Activated CD4-positive, alpha-beta T cell treated with anti-CD3 and anti-CD28 coated beads, Interleukin-2, amount 50 U/mL, for 16 hours (primary cell): ENCODE data around the gene GLB1L.
A peak's percentile ranks its signal among the peaks of the same experiment; 100 is the strongest.

ENCODE experiments used
- DNase-seq: peaks from one replicate; pipeline ENCODE4 v3.0.0-alpha.2; 2020

Gene GLB1L

GRCh38 chr2:219220652-219221402 is 24.4 kb downstream of the GLB1L start:
- DNase-seq: no peak

DNA sequence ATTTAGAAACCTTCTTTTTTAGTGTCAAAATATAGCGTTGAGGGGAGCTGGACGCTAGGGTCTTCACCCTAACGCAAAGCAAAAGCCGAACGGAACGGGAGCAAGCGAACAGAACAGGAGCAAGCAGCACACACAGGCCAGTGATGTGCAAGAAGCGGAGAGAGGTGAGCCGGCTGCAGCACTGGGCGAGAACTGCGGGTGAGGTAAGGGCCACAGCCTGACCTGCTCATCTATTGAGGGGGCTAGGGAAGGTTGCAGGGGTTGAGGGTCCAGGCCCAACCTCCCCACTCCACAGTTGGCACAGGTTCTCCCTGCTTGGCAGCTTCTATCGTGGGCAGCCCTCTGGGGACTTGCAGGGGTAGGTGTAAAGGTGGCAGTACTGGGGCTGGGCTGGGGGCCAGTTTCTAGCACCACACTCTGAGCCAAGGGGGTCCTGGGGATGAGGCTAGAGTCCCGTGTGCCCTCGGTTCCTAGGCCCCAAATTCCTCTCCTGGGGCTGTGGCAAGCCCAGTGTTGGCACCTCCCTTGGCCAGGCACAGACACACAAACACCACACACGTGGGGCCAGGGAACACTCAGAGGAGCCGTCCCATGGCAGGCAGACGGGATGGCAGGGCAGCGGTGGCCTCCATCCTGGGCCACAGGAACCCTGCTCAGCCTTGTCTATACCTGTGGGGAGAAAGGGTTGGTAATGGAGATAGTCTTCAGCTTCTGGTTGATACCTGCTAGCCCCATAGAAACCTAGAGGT is 25.3 kb downstream of the GLB1L start:
- DNase-seq: no peak

- peak; percentile 91 for DNase-seq
Observed at GRCh38 chr2:219218732-219219701, 26.2 kb downstream of the GLB1L start, which contains the start of gene ABCB6. Gene ABCB6 (minus strand): TSS chr2:219218958. CDS start chr2:219218673, 285 bp downstream.

- DNase-seq: peak; percentile 13
Observed at GRCh38 chr2:219218217-219218731, 27.0 kb downstream of the GLB1L start.

DNA sequence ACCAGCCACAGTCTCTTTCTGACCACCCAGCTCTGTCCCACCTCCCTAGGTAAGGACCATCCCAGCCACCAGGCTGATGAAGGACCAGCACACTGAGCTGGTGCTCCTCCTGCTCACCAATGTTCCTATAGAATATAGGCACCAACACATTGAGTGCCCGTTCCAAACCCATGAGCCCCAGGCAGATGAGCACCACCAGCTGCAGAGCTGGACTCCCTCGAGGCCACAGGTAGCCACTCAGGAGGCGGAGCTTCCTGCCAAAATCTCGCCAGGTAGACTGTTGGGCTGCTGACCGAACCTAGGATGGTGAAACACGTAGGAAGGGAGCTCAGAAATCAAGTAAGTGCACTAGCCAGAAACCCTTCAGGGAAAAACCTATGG is 28.7 kb downstream of the GLB1L start:
- DNase-seq: no peak

GRCh38 chr2:219215871-219216534 is 29.2 kb downstream of the GLB1L start:
- no peak for DNase-seq

DNA sequence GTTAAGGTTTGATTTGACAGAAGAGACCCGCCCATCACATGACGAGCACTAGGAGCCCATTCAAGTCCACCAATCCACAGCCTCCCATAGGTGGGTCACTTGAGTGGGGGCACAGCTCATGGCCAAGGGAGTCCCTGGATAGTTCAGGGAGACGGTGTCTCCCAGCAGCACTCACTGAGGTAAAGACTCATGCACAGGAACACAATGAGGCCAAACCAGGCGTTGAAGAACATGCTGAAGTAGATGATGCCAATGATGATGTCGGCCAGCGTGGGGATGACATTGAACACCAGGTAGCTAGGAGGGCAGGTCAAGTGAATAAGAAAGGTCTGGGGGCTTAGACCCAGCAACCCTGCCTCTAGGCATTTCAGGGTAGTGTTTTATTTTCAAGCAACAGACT is 30.5 kb downstream of the GLB1L start:
- no peak for DNase-seq

DNA sequence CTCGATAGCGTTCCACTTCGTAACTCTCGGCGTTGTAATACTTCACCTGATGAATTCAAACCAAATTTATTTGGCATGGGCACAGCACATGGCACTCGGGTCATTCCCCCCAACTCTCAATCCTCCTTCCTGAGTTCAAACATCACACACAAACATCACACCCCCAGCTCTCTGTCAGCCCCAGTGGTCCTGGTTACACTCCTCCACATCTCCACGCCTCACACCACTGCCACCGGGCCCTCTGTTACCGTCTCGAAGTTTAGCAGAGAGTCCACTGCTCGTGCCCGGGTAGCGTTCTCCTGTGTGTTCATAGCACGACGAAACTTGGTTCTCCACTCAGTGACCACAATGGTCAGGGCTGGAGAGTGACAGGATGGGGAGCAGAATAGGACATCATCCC is 31.1 kb downstream of the GLB1L start:
- DNase-seq: no peak

DNA sequence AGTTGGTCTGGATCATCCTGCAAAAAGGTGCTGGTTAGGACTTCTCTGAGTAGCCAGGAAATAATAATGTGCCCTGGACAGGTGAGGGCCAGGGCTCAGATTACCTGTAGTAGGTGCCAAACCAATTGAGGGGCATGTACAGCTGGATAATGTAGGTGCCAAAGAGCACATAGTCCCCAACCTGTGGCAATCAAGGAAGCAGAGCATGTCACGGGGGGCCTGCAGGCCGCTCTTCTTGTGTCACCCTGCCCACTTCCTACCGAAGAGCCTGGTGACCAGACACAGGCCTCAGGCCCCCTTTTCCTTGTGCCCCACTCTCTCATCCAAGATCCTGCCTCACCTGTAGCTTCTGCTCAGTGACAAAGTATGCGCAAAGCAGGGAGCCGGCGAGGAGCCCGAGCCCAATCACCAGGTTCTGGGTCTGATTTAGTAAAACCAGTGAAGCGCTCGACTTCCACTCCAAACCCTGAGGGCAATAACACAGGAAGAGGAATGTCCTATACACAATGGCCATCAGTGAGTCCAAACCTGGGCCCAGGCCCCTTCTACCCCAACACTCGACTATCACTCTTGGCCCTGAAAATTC is 31.7 kb downstream of the GLB1L start:
- DNase-seq: no peak

DNA sequence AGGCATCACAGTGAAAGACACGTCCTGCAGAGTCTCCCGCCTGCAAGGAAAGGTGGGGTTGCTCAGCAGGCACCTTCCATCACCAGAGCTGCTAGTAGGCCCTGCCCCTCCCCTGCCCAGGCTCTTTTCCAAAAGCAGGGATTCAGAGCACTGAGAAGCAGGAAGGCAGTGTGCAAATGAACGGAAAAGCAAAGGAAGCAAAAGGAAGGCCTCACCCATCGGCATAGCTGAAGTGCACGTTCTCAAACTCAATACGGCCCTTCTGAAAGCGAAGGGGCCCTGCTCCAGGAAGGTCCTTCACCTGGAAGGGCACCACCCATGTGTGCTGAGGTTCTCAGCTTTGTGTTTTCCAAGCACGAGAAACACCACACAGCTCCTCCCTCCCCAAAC is 32.2 kb downstream of the GLB1L start:
- DNase-seq: no peak

- no peak for DNase-seq
Observed at GRCh38 chr2:219210886-219211362, 34.3 kb downstream of the GLB1L start.

GRCh38 chr2:219210196-219210885 is 34.9 kb downstream of the GLB1L start:
- no peak for DNase-seq

DNA sequence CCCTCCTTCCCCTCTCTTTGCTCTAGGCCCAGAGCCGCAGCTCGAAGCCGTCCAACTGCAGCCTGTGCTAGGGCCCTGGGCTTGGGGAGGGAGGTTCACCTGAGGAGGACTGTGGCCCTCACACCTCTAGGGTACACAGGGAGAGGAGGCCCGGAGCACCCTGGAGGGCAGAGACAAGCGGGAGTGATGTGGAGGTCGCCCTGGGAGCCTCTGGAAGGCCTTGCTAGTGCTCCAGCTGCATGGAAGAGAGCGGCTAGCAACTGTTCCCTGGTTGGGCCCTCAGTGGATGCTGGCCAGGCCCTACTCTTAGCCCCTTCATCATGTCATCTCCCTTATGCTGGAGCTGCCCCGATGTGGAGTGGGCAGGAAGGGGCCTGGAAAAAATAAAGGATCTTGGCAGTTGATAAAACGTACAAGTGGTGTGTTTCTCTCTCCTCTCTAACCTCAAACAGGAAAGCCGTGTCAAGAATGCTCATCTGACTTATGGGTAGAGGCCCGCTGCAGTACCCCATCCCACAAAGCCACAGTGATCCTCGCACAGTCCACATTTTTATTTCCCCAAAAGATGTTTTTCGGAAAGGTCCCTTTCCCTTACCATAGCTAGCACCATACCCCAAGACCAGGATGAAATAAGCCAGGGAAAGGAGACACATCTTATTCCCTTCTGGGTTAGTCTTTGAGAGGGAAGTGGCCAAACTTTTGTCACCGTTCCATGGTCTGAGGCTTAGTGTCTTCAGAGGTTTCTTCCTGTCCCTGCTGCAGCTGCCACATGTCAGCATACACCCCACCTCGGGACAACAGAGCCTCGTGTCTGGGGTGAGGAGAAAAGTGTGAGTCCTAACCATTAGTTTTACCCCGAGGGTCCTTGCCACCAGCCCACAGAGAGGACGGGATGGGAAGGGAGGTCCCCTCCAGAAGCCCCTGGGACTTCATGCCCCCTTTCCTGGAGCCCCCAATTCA is 35.7 kb downstream of the GLB1L start:
- no peak for DNase-seq

- no peak for DNase-seq
Observed at GRCh38 chr2:219207884-219208740, 37.1 kb downstream of the GLB1L start.

DNA sequence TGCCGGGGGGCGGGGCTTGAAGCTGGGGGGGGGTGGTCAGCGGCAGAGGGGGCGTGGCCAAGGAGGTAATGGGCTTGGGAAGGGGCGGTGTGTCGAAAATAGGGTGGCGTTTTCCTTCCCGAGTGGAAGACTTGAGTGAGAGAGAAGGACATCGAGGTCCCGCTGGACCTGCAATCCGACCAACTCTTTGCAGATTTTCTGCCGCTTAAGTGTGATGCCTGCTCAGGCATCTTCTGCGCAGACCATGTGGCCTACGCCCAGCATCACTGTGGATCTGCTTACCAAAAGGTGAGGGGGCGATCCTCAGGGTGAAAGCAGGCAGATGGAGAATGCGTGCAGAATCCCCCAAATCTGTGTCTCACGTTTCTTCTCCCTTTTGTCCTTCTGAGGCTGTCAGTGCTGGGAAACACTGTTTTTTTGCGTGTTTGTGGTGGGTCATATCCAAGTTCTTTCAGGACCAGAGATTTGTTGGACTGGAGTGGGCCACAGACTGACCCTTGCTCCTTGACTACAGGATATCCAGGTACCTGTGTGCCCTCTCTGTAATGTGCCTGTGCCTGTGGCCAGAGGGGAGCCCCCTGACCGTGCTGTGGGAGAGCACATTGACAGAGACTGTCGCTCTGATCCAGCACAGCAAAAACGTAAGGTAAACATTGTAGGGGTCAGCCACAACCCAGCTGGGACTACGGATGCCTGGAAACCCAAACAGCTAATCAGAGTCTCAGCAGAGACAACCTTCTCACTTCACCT is 37.9 kb downstream of the GLB1L start:
- no peak for DNase-seq

DNA sequence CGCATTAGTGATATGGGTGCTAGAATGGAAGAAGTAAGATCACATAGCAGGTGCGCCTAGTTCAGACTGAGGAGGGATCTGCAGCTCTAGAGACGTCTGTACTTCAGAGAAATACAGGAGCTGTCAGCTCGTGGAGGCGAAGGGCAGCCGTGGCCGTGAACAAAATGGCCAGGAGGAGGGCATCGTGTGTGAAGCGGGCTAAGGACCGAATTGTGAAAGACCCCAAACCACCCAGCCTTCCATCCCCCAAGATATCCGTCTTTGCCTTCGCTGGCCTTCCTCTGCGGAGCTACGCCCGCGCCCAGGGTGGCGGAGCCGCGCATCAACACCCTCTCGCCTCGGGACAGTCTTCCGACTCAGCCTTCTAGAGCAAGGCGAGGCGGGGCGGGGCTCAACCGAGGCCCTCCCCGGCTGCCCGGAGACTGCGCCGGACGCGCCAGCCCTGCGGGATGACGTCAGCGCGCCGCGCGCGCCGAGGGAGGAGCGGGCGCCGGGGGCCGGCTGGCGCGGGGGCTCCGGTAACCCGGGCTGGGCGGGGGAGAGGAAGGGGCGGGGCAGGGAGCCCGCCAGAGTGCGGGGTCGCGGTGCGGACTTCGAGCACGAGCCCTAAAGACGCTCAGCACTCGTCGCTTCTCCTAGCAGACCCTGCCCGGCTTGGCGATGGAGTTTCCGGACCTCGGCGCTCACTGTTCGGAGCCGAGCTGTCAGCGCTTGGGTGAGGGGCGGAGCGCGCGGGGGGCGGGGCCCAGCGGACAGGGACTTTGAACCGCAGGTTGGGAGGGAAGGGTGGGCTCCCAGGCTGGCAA is 38.7 kb downstream of the GLB1L start, which contains the start of gene ZFAND2B:
Gene ZFAND2B (plus strand): TSS at position 455 of the 806 bp plus-strand sequence. CDS start 206 bp downstream, at position 661.
- peak; percentile 95 for DNase-seq

GRCh38 chr2:219205981-219206327 is 39.3 kb downstream of the GLB1L start:
- no peak for DNase-seq
